SK-N-SH (cell line): ENCODE data around the gene LMBR1L.

ENCODE experiments used
- CHD2 ChIP-seq: fragments of 150-350 bp; IDR thresholded peaks from 2 replicates; pipeline ENCODE4 v1.6.1; 2018; ENCODE audit warnings: low read length; ENCODE audit not compliant: partially characterized antibody
- CTCF ChIP-seq: fragments of 200-600 bp; sonication (generic); IDR thresholded peaks from 2 replicates; pipeline ENCODE4 v1.6.1; 2017; ENCODE audit warnings: antibody characterized with exemption, mild to moderate bottlenecking, moderate library complexity
- EP300 ChIP-seq, 2 experiments: IDR thresholded peaks; 2 replicates each; pipeline versions ENCODE4 v1.4.0 to v1.6.1; 2012; ENCODE audit warnings: borderline replicate concordance in 1 of 2, low read depth in 1 of 2, low read length in 1 of 2
- EZH2phosphoT487 ChIP-seq: fragments of 200-600 bp; sonication (generic); IDR thresholded peaks from 2 replicates; pipeline ENCODE4 v1.6.1; 2017; ENCODE audit warnings: low read depth, mixed run types, mild to moderate bottlenecking, antibody characterized with exemption, moderate library complexity, borderline replicate concordance
- FOSL2 ChIP-seq: IDR thresholded peaks from 2 replicates; pipeline ENCODE4 v1.4.0; 2012; ENCODE audit warnings: low read depth, mild to moderate bottlenecking, moderate library complexity, borderline replicate concordance
- FOXM1 ChIP-seq: IDR thresholded peaks from 2 replicates; pipeline ENCODE4 v1.4.0; 2012; ENCODE audit warnings: low read depth, mild to moderate bottlenecking
- GABPA ChIP-seq: IDR thresholded peaks from 2 replicates; pipeline ENCODE4 v1.4.0; 2012; ENCODE audit warnings: low read depth, mild to moderate bottlenecking
- GATA2 ChIP-seq: sonication (generic); formaldehyde crosslinking; IDR thresholded peaks from 2 replicates; pipeline ENCODE4 v1.5.0; 2020; ENCODE audit warnings: mild to moderate bottlenecking, missing genetic modification reagents
- JUND ChIP-seq: IDR thresholded peaks from 2 replicates; pipeline ENCODE4 v1.4.0; 2012
- MEF2A ChIP-seq: IDR thresholded peaks from 2 replicates; pipeline ENCODE4 v1.4.0; 2012; ENCODE audit warnings: low read depth, borderline replicate concordance
- MXI1 ChIP-seq: IDR thresholded peaks from 2 replicates; pipeline ENCODE4 v1.6.1; 2012; ENCODE audit warnings: mild to moderate bottlenecking, low read depth, low read length, improper control_type of control experiment
- SIN3A ChIP-seq: IDR thresholded peaks from 2 replicates; pipeline ENCODE4 v1.6.1; 2012; ENCODE audit warnings: low read depth, mild to moderate bottlenecking, low read length, moderate library complexity, borderline replicate concordance
- TAF1 ChIP-seq: IDR thresholded peaks from 2 replicates; pipeline ENCODE4 v1.6.1; 2012; ENCODE audit warnings: low read depth, mild to moderate bottlenecking, low read length, moderate library complexity, borderline replicate concordance

- TF ChIP-seq TAF1: no peak
- no peak for TF ChIP-seq CTCF
- no peak for TF ChIP-seq FOSL2
- TF ChIP-seq JUND: no peak
- no peak for TF ChIP-seq FOXM1
- TF ChIP-seq MXI1: no peak
- no peak for TF ChIP-seq EP300 (IDR thresholded peaks at IDR 0.05; ENCODE audit: borderline replicate concordance in 1 of 2, low read depth in 1 of 2, low read length in 1 of 2)
- no peak for TF ChIP-seq EZH2phosphoT487
- no peak for TF ChIP-seq GABPA
- no peak for TF ChIP-seq MEF2A
- no peak for TF ChIP-seq CHD2
- TF ChIP-seq GATA2: no peak
- TF ChIP-seq SIN3A: no peak
Measured at GRCh38 chr12:49108958-49109404, 1.7 kb downstream of the LMBR1L start.
